H9 (cell line): ENCODE data around the gene KRTAP10-10. TPM values are rescaled to one million over a fixed set of nuclear protein-coding genes. Genes with fewer than 3 reads are reported as not detected.

Source experiments
- DNase-seq: peaks from one replicate; pipeline ENCODE4 v3.0.0-alpha.2; 2017
- H2AFZ ChIP-seq: one replicate; pipeline ENCODE4 v1.6.1; 2013; ENCODE audit warnings: mild to moderate bottlenecking, low read length, control low read depth, moderate library complexity
- H2AK5ac ChIP-seq: 2 replicates; pipeline ENCODE4 v1.6.1; 2013; ENCODE audit warnings: low read length, control low read depth, mixed read lengths; ENCODE audit not compliant: insufficient read length
- H2BK120ac ChIP-seq: one replicate; pipeline ENCODE4 v1.6.1; 2013; ENCODE audit warnings: low read depth, mild to moderate bottlenecking, low read length, control low read depth, inconsistent platforms; ENCODE audit not compliant: poor library complexity, severe bottlenecking
- H2BK12ac ChIP-seq: 2 replicates; pipeline ENCODE4 v1.6.1; 2013; ENCODE audit warnings: low read length, control low read depth, mixed read lengths, low read depth; ENCODE audit not compliant: insufficient read length
- H2BK15ac ChIP-seq: 2 replicates; pipeline ENCODE4 v1.6.1; 2013; ENCODE audit warnings: low read depth, low read length, control low read depth
- H2BK20ac ChIP-seq: one replicate; pipeline ENCODE4 v1.6.1; 2013; ENCODE audit warnings: low read depth, mild to moderate bottlenecking, low read length, control low read depth, inconsistent platforms; ENCODE audit not compliant: poor library complexity, severe bottlenecking
- H2BK5ac ChIP-seq: 2 replicates; pipeline ENCODE4 v1.6.1; 2013; ENCODE audit warnings: low read length, control low read depth, mixed read lengths; ENCODE audit not compliant: insufficient read length
- H3K14ac ChIP-seq: 2 replicates; pipeline ENCODE4 v1.6.1; 2013; ENCODE audit warnings: low read length, control low read depth; ENCODE audit not compliant: insufficient read depth
- H3K18ac ChIP-seq: 2 replicates; pipeline ENCODE4 v1.6.1; 2013; ENCODE audit warnings: low read depth, mild to moderate bottlenecking, mixed read lengths, low read length, control low read depth; ENCODE audit not compliant: insufficient read length
- H3K23ac ChIP-seq: 2 replicates; pipeline ENCODE4 v1.6.1; 2013; ENCODE audit warnings: low read length, control low read depth, mixed read lengths, low read depth; ENCODE audit not compliant: insufficient read length
- H3K23me2 ChIP-seq: 2 replicates; pipeline ENCODE4 v1.6.1; 2013; ENCODE audit warnings: low read depth, mild to moderate bottlenecking, mixed read lengths, low read length, control low read depth; ENCODE audit not compliant: insufficient read length, poor library complexity, severe bottlenecking
- H3K27ac ChIP-seq: 2 replicates; pipeline ENCODE4 v1.5.1; 2013; ENCODE audit warnings: low read length, control low read depth, mixed read lengths, low read depth; ENCODE audit not compliant: insufficient read length
- H3K27me3 ChIP-seq: 2 replicates; pipeline ENCODE4 v1.6.1; 2013; ENCODE audit warnings: low read length, control low read depth, inconsistent platforms; ENCODE audit not compliant: insufficient read depth
- H3K4ac ChIP-seq: 2 replicates; pipeline ENCODE4 v1.6.1; 2013; ENCODE audit warnings: low read depth, mild to moderate bottlenecking, control low read depth, inconsistent platforms, low read length, moderate library complexity
- H3K4me1 ChIP-seq: 2 replicates; pipeline ENCODE4 v1.6.1; 2013; ENCODE audit warnings: low read length, control low read depth, inconsistent platforms; ENCODE audit not compliant: insufficient read depth
- H3K4me2 ChIP-seq: 2 replicates; pipeline ENCODE4 v1.6.1; 2013; ENCODE audit warnings: low read length, control low read depth, mixed read lengths; ENCODE audit not compliant: insufficient read length, insufficient read depth
- H3K56ac ChIP-seq: 2 replicates; pipeline ENCODE4 v1.6.1; 2013; ENCODE audit warnings: low read depth, mild to moderate bottlenecking, mixed read lengths, low read length, control low read depth; ENCODE audit not compliant: insufficient read length
- H3K79me1 ChIP-seq: 2 replicates; pipeline ENCODE4 v1.6.1; 2013; ENCODE audit warnings: low read depth, mild to moderate bottlenecking, moderate library complexity, low read length, control low read depth, inconsistent platforms; ENCODE audit not compliant: insufficient read depth, poor library complexity, severe bottlenecking
- H3K79me2 ChIP-seq: 2 replicates; pipeline ENCODE4 v1.6.1; 2013; ENCODE audit warnings: low read length, control low read depth, inconsistent platforms; ENCODE audit not compliant: insufficient read depth
- H3K9ac ChIP-seq: 2 replicates; pipeline ENCODE4 v1.6.1; 2013; ENCODE audit warnings: low read length, control low read depth, mixed read lengths; ENCODE audit not compliant: insufficient read length; ENCODE audit errors: extremely low read depth
- H3K9me3 ChIP-seq: one replicate; pipeline ENCODE4 v1.6.1; 2013; ENCODE audit warnings: low read depth, low read length, inconsistent platforms; ENCODE audit not compliant: control insufficient read depth
- H3T11ph ChIP-seq: one replicate; pipeline ENCODE4 v1.6.1; 2013; ENCODE audit warnings: mild to moderate bottlenecking, low read length, control low read depth, inconsistent platforms
- H4K20me1 ChIP-seq: one replicate; pipeline ENCODE4 v1.6.1; 2013; ENCODE audit not compliant: control insufficient read depth, insufficient read length, insufficient read depth
- H4K5ac ChIP-seq: 2 replicates; pipeline ENCODE4 v1.6.1; 2013; ENCODE audit warnings: low read depth, mild to moderate bottlenecking, mixed read lengths, low read length, control low read depth; ENCODE audit not compliant: insufficient read length
- H4K8ac ChIP-seq: replicated peaks from 2 replicates; pipeline ENCODE4 v1.6.1; 2013; ENCODE audit warnings: low read length, control low read depth, mixed read lengths, low read depth; ENCODE audit not compliant: insufficient read length
- H4K91ac ChIP-seq: 2 replicates; pipeline ENCODE4 v1.6.1; 2013; ENCODE audit warnings: low read depth, mild to moderate bottlenecking, moderate library complexity, mixed read lengths, low read length, control low read depth; ENCODE audit not compliant: insufficient read length
- H3K27ac Mint-ChIP-seq, 3 experiments: 2 replicates in 2 of 3; 3 replicates in 1 of 3; pipeline ENCODE4 v1.8.0; 2020 to 2021; ENCODE audit warnings: mixed read lengths in 3 of 3, mild to moderate bottlenecking in 1 of 3, moderate library complexity in 1 of 3
- H3K27me3 Mint-ChIP-seq: 2 replicates; pipeline ENCODE4 v1.8.0; 2021; ENCODE audit warnings: low read depth, mild to moderate bottlenecking, moderate library complexity, mixed read lengths
- H3K36me3 Mint-ChIP-seq, 3 experiments: 2 replicates in 2 of 3; 3 replicates in 1 of 3; pipeline ENCODE4 v1.8.0; 2020 to 2021; ENCODE audit warnings: low read depth in 3 of 3, mixed read lengths in 3 of 3; ENCODE audit not compliant: insufficient read depth in 1 of 3
- H3K4me1 Mint-ChIP-seq, 2 experiments: 2 replicates each; pipeline ENCODE4 v1.8.0; 2020; ENCODE audit warnings: mixed read lengths in 2 of 2
- H3K4me3 Mint-ChIP-seq, 2 experiments: 2 replicates in 1 of 2; 3 replicates in 1 of 2; pipeline ENCODE4 v1.8.0; 2020 to 2021; ENCODE audit warnings: mild to moderate bottlenecking in 2 of 2, mixed read lengths in 2 of 2, moderate library complexity in 1 of 2
- H3K9me3 Mint-ChIP-seq, 2 experiments: 2 replicates in 1 of 2; 3 replicates in 1 of 2; pipeline ENCODE4 v1.8.0; 2020; ENCODE audit warnings: mild to moderate bottlenecking in 2 of 2, mixed read lengths in 2 of 2, moderate library complexity in 1 of 2
- CTCF ChIP-seq: fragments of 200-600 bp; sonication (generic); conservative IDR thresholded peaks from 3 replicates; pipeline ENCODE4 v1.8.0; 2021; ENCODE audit warnings: antibody characterized with exemption, mild to moderate bottlenecking
- WGBS: extraction: QIAGEN DNeasy Blood & Tissue Kit; methylation state at CpG from one replicate; pipeline ENCODE4 v1.1.7; 2013; ENCODE audit warnings: missing lambda C conversion rate, low lambda C conversion rate, mixed read lengths; ENCODE audit not compliant: insufficient read length; ENCODE audit errors: extremely low coverage; 5-methylcytosine and 5-hydroxymethylcytosine counted together
- total RNA-seq: library from RNA; stranded (reverse); gene quantifications from 2 replicates; pipeline ENCODE4 v1.2.1, GENCODE V29; 2021

The KRTAP10-10 gene
- total RNA-seq, 1 experiment from 2014 or later = not detected

DNA sequence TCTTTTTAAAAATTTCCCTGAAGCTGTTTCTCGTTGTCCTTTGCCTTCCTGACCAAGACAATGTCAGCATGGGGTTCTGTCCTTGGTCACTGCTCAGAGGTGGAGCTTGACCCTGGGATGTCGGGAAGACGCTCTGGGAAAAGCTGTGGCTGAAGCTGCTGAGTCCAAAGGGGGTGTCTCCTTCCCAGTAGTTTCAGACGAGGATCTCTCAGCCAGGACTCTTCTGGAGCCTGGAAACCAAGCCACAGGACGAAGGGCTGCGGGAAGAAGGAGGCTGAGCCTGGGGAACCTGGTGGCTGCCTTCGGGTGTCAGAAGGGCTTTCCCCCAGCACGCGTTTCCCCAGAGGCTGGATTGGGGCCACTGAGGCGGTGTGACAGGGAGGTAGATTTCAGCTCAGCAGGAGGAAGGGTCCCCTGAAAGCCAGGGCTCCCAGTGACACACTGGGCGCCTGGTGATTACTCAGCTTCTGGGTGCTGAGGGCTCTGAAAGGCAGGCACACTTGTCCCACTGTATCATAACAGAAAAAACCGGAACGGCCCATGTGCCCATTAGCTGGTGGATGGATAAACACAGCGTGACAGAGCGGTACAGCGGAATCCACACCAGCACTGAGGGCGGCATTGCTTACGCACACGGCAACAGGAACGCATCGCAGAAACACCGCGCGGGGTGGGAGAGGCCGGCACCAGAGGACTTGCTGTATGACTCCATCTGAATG is 49.8 kb downstream of the KRTAP10-10 start:
- Histone ChIP-seq H3K23me2 (no peaks in the 10 kb centered on the region), H3K14ac (no peak overlapping the region; the same call in 1 of the 2 replicates), H4K91ac (no peak overlapping the region), H2BK5ac (no peak overlapping the region), H4K20me1 (no peaks in the 10 kb centered on the region), H3K27me3 (no peaks in the 10 kb centered on the region), H2BK120ac (no peak overlapping the region), H2BK15ac (no peak overlapping the region), H3K79me2 (no peaks in the 10 kb centered on the region), H3T11ph (no peak overlapping the region), H3K23ac (no peak overlapping the region), H3K9ac (no peak overlapping the region), H2BK12ac (no peak overlapping the region), H3K4ac (no peak overlapping the region), H2AFZ (no peak overlapping the region), H4K5ac (no peak overlapping the region), H4K8ac (no peak overlapping the region), H3K4me1 (peaks cover 5% of the 10 kb centered on the region; the same call in 1 of the 2 replicates), H3K9me3 (no peaks in the 10 kb centered on the region), H3K18ac (peak overlapping the region; percentile 7), H3K4me2 (no peak overlapping the region), H2AK5ac (no peak overlapping the region), H3K27ac (no peak overlapping the region), H2BK20ac (no peak overlapping the region), H3K56ac (no peak overlapping the region), H3K79me1 (no peaks in the 10 kb centered on the region)
- WGBS = no CpG with 5 or more reads among the region's 25 CpGs
- peak; percentile 34 for DNase-seq
- no peaks in the 10 kb centered on the region; a peak in 1 of 7 replicates for H3K36me3 Mint-ChIP-seq
- peaks cover 28 to 31% of the 10 kb centered on the region in 2 experiments for H3K4me1 Mint-ChIP-seq
- peaks cover 3 to 4% of the 10 kb centered on the region in 2 experiments; a peak in 2 of 5 replicates for H3K9me3 Mint-ChIP-seq
- peak overlapping the region in 1 of 2 experiments; percentile 37; a peak in 3 of 5 replicates for H3K4me3 Mint-ChIP-seq
- TF ChIP-seq CTCF = no peak
- H3K27me3 Mint-ChIP-seq = peaks cover 24% of the 10 kb centered on the region
- peak overlapping the region; percentile 7 to 86 (median 55); a peak in 5 of 7 replicates for H3K27ac Mint-ChIP-seq
